HT-29 (cell line): ENCODE data around the gene DCAF12L2. TPM values are rescaled to one million over a fixed set of nuclear protein-coding genes. Genes with fewer than 3 reads are reported as not detected.
"Not testable (repeated sequence)": the region's sequence is repeated elsewhere in the genome, so short reads cannot be mapped to it uniquely, and the experiment has no call there.

Source experiments
- DNase-seq: peaks from one replicate; pipeline ENCODE4 v3.0.0-alpha.2; 2015; ENCODE audit warnings: low spot score
- total RNA-seq: library from RNA; depleted of rRNA; stranded (reverse); fragments of >200 nt; shearing (Covaris generic); gene quantifications from 2 replicates; pipeline ENCODE4 v1.2.3, GENCODE V29; 2014; rRNA removed

The DCAF12L2 gene
- not detected in 2 replicates for total RNA-seq

GRCh38 chrX:126165721-126166461 lies at the start of gene DCAF12L2:
Gene DCAF12L2 (minus strand): TSS chrX:126166289. CDS start chrX:126165924, 365 bp downstream.
- DNase-seq, result no peak

GRCh38 chrX:126190888-126191287 lies 24.8 kb upstream of the DCAF12L2 start:
- not testable (repeated sequence) for DNase-seq

GRCh38 chrX:126177133-126177840 lies 11.2 kb upstream of the DCAF12L2 start:
- no peak for DNase-seq

GRCh38 chrX:126170720-126171119 lies 4.6 kb upstream of the DCAF12L2 start:
- no peak for DNase-seq

GRCh38 chrX:126167560-126167959 lies 1.5 kb upstream of the DCAF12L2 start:
- no peak for DNase-seq

GRCh38 chrX:126165401-126165720 lies 728 bp downstream of the DCAF12L2 start:
- DNase-seq, result no peak

GRCh38 chrX:126164689-126165400 lies 1.2 kb downstream of the DCAF12L2 start:
- DNase-seq, result no peak

GRCh38 chrX:126164226-126164625 lies 1.9 kb downstream of the DCAF12L2 start:
- DNase-seq, result no peak

- DNase-seq, result no peak
Measured at GRCh38 chrX:126141014-126141413, 25.1 kb downstream of the DCAF12L2 start.

- peak; percentile 27 for DNase-seq
Measured at GRCh38 chrX:126137899-126138298, 28.2 kb downstream of the DCAF12L2 start.

- no peak for DNase-seq
Measured at GRCh38 chrX:126124721-126125120, 41.4 kb downstream of the DCAF12L2 start.
